Esophagus squamous epithelium (tissue), 5 donors: Measurements from ENCODE around the gene TNS1. TPM values are rescaled to one million over a fixed set of nuclear protein-coding genes. Genes with fewer than 3 reads are reported as not detected.
A peak's percentile ranks its signal among the peaks of the same experiment; 100 is the strongest.

Experiments
- DNase-seq: peaks from one replicate; lab custom pipeline; 2025; lab: John Stamatoyannopoulos, UW
- H3K27ac ChIP-seq, 4 donors: fragments of 200-600 bp; sonication (generic); one replicate each; pipeline ENCODE4 v1.5.1; 2016 to 2019; ENCODE audit warnings: mild to moderate bottlenecking in 1 of 4
- H3K27me3 ChIP-seq, 4 donors: fragments of 200-600 bp; sonication (generic); 1 replicate in 3 of 4; 2 replicates in 1 of 4; pipeline versions ENCODE4 v1.5.1 to v1.6.0; 2017 to 2021; ENCODE audit warnings: antibody characterized with exemption in 1 of 4
- H3K36me3 ChIP-seq, 3 donors: fragments of 200-600 bp; sonication (generic); one replicate each; pipeline ENCODE4 v1.5.1; 2016 to 2019
- H3K4me1 ChIP-seq, 3 donors: fragments of 200-600 bp; sonication (generic); one replicate each; pipeline ENCODE4 v1.5.1; 2017 to 2019
- H3K4me3 ChIP-seq, 4 donors: fragments of 200-600 bp; sonication (generic); 1 replicate in 3 of 4; 2 replicates in 1 of 4; pipeline ENCODE4 v1.5.1; 2016 to 2019; ENCODE audit warnings: mild to moderate bottlenecking in 2 of 4, moderate library complexity in 1 of 4
- H3K9me3 ChIP-seq, 3 donors: fragments of 200-600 bp; sonication (generic); one replicate each; pipeline ENCODE4 v1.5.1; 2016 to 2019
- POLR2A ChIP-seq, 4 donors: fragments of 450-650 bp; IDR thresholded peaks; one replicate each; pipeline ENCODE4 v1.6.1; 2017; ENCODE audit warnings: antibody characterized with exemption in 4 of 4, mild to moderate bottlenecking in 4 of 4, moderate library complexity in 3 of 4
- WGBS, 2 donors: methylation state at CpG; one replicate each; pipeline ENCODE4 v1.1.5; 2018; 5-methylcytosine and 5-hydroxymethylcytosine counted together
- intact Hi-C: fragments of 100-400 bp; cut with DNase I; formaldehyde crosslinking; loops from one replicate; pipeline ENCODE4 v1.15.0; 2022
- total RNA-seq, 4 donors: library from RNA; depleted of rRNA; stranded (reverse); fragments of >200 nt; gene quantifications; one replicate each; pipeline ENCODE4 v1.1.0, GENCODE V29; 2016
- TF ChIP-seq, protein P1 (sequence below), 6 experiments: fragments of 450-650 bp in 4 of 6; fragments of 200-600 bp in 2 of 6; sonication (generic) in 2 of 6; IDR thresholded peaks; one replicate each; pipeline ENCODE4 v1.5.1; 2016 to 2019; ENCODE audit warnings: antibody characterized with exemption in 6 of 6, mild to moderate bottlenecking in 4 of 6, moderate library complexity in 4 of 6
- donor health status: DM: yes; HTN: yes; CAD: no.

The TNS1 gene
- total RNA-seq, 4 donors from 2014 or later = 34.7 to 201 (median 59.2) TPM

DNA sequence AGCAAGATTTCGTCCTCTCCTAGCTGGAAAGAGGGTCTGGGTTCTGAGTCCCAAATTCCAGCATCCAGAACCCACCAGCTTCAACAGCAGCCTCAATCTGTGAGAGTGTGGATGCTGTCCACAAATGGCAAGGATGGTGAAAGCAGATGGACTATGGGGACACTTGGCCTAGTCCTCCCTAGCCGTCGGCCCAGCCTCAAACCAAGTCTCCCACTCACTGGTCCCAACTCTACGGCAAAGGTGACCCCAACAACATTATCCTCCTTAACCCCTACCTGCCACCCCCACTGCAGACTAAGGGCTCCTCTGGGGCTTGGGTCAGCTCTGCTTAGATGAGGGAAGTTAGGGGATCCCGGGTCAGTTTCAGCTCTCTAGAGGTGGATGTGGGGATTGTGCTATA is 57.3 kb downstream of the TNS1 start:
- DNase-seq = no peak
- Histone ChIP-seq H3K4me1 (peaks cover 30 to 92% (median 33%) of the 10 kb centered on the region in 3 donors), H3K4me3 (no peak overlapping the region), H3K9me3 (no peaks in the 10 kb centered on the region), H3K36me3 (no peaks in the 10 kb centered on the region), H3K27ac (peak overlapping the region; percentile 0 to 92 (median 86)), H3K27me3 (no peaks in the 10 kb centered on the region)
- intact Hi-C loops = no loop called here
- WGBS, 2 donors = 86 to 93% methylated on average over 3 to 5 of the region's 5 CpGs
- no peak for TF ChIP-seq POLR2A (IDR thresholded peaks at IDR 0.05)
- TF ChIP-seq, protein P1, sequence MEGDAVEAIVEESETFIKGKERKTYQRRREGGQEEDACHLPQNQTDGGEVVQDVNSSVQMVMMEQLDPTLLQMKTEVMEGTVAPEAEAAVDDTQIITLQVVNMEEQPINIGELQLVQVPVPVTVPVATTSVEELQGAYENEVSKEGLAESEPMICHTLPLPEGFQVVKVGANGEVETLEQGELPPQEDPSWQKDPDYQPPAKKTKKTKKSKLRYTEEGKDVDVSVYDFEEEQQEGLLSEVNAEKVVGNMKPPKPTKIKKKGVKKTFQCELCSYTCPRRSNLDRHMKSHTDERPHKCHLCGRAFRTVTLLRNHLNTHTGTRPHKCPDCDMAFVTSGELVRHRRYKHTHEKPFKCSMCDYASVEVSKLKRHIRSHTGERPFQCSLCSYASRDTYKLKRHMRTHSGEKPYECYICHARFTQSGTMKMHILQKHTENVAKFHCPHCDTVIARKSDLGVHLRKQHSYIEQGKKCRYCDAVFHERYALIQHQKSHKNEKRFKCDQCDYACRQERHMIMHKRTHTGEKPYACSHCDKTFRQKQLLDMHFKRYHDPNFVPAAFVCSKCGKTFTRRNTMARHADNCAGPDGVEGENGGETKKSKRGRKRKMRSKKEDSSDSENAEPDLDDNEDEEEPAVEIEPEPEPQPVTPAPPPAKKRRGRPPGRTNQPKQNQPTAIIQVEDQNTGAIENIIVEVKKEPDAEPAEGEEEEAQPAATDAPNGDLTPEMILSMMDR (IDR thresholded peaks at IDR 0.05) = no peak

DNA sequence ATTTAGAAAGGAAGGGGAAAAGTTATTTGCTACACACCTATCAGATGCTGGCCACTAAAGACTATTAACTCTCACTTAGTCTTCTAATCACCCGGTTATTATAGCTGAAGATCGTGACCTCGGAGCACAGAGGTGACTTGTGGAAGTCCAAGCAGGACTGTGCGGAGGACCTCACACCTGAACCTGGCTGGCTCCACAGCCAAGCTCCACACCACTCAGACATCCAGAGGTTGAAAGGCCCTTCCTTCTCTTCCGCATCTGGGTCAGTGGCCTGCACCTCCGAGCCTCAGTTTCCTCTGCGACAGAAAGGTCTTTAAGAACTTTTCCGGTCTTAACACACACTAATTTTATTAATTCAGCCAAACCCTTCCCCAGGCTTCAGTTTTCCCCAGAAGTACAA is 57.9 kb downstream of the TNS1 start:
- WGBS, 2 donors = 66 to 71% methylated on average over 8 of the region's 8 CpGs
- DNase-seq = no peak

DNA sequence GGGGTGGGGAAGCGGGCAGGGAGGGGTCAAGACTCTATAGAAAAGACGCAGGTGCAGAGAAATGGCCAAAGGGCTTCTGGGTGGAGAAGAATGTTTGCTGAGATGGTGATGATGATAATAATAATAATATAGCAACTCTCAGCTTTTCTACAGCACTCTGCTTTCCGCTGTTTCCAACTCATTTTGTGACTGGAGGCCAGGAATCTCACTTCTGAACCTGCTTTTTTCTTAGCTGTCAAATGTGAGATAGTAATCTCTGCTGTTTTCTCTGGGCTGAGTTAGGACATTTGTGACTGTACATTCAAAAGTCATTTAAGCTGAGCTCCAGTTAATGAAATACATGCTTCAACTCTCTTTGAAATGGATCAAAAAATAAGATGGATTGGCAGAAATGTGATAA is 58.4 kb downstream of the TNS1 start:
- DNase-seq = no peak
- H3K36me3 ChIP-seq = no peaks in the 10 kb centered on the region
- peak overlapping the region; percentile 61 to 95 (median 92) for H3K27ac ChIP-seq
- H3K9me3 ChIP-seq = no peaks in the 10 kb centered on the region
- peak overlapping the region in 3 of 4 donors; percentile 57 to 72 (median 58) for H3K4me3 ChIP-seq
- WGBS, 2 donors = 53 to 61% methylated on average over 2 to 3 of the region's 3 CpGs
- H3K27me3 ChIP-seq = no peaks in the 10 kb centered on the region
- H3K4me1 ChIP-seq = peaks cover 20 to 92% (median 29%) of the 10 kb centered on the region in 3 donors
- intact Hi-C loops = no loop called here
- TF ChIP-seq, protein P1 (IDR thresholded peaks at IDR 0.05) = no peak
- TF ChIP-seq POLR2A (IDR thresholded peaks at IDR 0.05) = no peak

More for the DNA sequence above, 57.9 kb downstream of the TNS1 start:
- TF ChIP-seq, protein P1 (IDR thresholded peaks at IDR 0.05) = no peak
- no peak for TF ChIP-seq POLR2A (IDR thresholded peaks at IDR 0.05)
- Histone ChIP-seq H3K9me3 (no peaks in the 10 kb centered on the region), H3K27me3 (no peaks in the 10 kb centered on the region), H3K4me1 (peaks cover 24 to 92% (median 30%) of the 10 kb centered on the region in 3 donors), H3K36me3 (no peaks in the 10 kb centered on the region), H3K4me3 (peak overlapping the region in 1 of 4 donors; percentile 7), H3K27ac (peak overlapping the region; percentile 0 to 92 (median 86))
- intact Hi-C loops = no loop called here

DNA sequence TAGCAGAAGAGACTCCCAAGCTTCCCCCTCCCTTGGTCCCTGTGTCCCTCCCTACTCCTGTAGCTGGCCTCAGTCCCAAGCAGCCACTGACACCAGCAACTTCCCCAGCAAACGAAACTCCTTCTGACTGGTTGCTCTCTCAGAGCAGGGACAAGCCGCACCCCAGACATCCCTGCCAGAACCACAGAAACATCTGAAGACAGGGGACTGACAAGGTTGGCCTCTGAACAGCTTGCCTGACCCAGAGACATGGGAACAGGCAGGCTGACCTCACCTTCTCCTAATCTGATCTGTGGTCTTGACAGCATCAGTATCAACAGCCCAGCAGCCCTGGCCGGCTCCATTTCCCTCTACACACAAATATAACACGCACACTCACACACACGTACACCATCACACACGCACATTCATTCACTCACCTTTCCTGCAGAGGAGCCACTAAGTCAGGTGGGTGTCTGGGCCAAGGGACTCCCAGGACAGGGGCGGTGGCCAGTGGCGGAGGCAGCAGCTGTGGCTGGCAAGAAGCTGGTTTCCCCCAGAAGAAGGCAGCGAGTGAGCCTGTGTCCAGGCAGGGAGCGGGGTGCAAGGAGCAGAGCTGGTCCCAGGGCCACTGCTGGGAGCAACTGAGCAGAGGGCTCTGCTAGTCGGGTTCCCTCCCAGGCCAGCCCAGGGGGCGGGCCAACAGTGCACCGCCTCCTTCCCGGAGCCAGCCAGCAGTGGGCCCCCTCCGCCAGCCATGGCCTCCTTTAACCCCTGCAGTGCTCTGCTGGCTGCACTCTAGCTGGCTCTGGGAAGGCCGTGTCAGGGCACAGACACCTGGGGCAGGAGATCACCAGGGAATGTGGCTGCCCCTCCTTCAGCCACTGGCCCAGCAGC is 59.1 kb downstream of the TNS1 start:
- TF ChIP-seq POLR2A (IDR thresholded peaks at IDR 0.05) = peak in 2 of 4 donors; percentile 76 to 78
- TF ChIP-seq, protein P1 (IDR thresholded peaks at IDR 0.05) = peak in 2 of 6 experiments; percentile 12 to 13
- 15 to 21% methylated on average over 4 to 8 of the region's 16 CpGs for WGBS, 2 donors
- H3K4me3 ChIP-seq = peak overlapping the region; percentile 30 to 72 (median 58)
- peak overlapping the region; percentile 61 to 95 (median 92) for H3K27ac ChIP-seq
- H3K9me3 ChIP-seq = no peaks in the 10 kb centered on the region
- no peaks in the 10 kb centered on the region for H3K27me3 ChIP-seq
- H3K4me1 ChIP-seq = peaks cover 20 to 92% (median 25%) of the 10 kb centered on the region in 3 donors
- no peak for DNase-seq
- H3K36me3 ChIP-seq = no peaks in the 10 kb centered on the region
- intact Hi-C loops = no loop called here
